Skeletal muscle tissue (tissue), 4 donors: Measurements from ENCODE around the gene HSPA12A. TPM values are rescaled to one million over a fixed set of nuclear protein-coding genes. Genes with fewer than 3 reads are reported as not detected.

Experiments used
- H3K27ac ChIP-seq: one replicate; pipeline ENCODE4 v1.7.0; 2013; ENCODE audit warnings: mild to moderate bottlenecking, low read depth, low read length, inconsistent platforms
- H3K27me3 ChIP-seq, 3 donors: one replicate each; pipeline ENCODE4 v1.7.0; 2013; ENCODE audit warnings: low read length in 3 of 3; ENCODE audit not compliant: control insufficient read depth in 3 of 3, insufficient read depth in 3 of 3
- H3K36me3 ChIP-seq, 3 donors: one replicate each; pipeline ENCODE4 v1.7.0; 2013; ENCODE audit warnings: low read length in 3 of 3; ENCODE audit not compliant: control insufficient read depth in 3 of 3, insufficient read depth in 3 of 3
- H3K4me1 ChIP-seq, 3 donors: one replicate each; pipeline ENCODE4 v1.7.0; 2013; ENCODE audit warnings: low read length in 3 of 3, mild to moderate bottlenecking in 3 of 3; ENCODE audit not compliant: control insufficient read depth in 3 of 3, insufficient read depth in 3 of 3
- H3K4me3 ChIP-seq, 3 donors: one replicate each; pipeline ENCODE4 v1.7.0; 2013; ENCODE audit warnings: low read length in 3 of 3
- H3K9ac ChIP-seq, 3 donors: one replicate each; pipeline ENCODE4 v1.7.0; 2013; ENCODE audit warnings: low read length in 3 of 3, mild to moderate bottlenecking in 3 of 3, moderate library complexity in 2 of 3, low read depth in 1 of 3
- H3K9me3 ChIP-seq, 3 donors: one replicate each; pipeline ENCODE4 v1.7.0; 2013; ENCODE audit warnings: low read length in 3 of 3; ENCODE audit not compliant: control insufficient read depth in 3 of 3
- total RNA-seq: library from RNA; depleted of rRNA; stranded (reverse); fragments of >200 nt; gene quantifications from one replicate; pipeline ENCODE4 v1.2.3, GENCODE V29; 2014
- donor health status: Osteomylitis.

Gene HSPA12A, protein sequence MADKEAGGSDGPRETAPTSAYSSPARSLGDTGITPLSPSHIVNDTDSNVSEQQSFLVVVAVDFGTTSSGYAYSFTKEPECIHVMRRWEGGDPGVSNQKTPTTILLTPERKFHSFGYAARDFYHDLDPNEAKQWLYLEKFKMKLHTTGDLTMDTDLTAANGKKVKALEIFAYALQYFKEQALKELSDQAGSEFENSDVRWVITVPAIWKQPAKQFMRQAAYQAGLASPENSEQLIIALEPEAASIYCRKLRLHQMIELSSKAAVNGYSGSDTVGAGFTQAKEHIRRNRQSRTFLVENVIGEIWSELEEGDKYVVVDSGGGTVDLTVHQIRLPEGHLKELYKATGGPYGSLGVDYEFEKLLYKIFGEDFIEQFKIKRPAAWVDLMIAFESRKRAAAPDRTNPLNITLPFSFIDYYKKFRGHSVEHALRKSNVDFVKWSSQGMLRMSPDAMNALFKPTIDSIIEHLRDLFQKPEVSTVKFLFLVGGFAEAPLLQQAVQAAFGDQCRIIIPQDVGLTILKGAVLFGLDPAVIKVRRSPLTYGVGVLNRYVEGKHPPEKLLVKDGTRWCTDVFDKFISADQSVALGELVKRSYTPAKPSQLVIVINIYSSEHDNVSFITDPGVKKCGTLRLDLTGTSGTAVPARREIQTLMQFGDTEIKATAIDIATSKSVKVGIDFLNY
- total RNA-seq, result 8.4 TPM

- H3K36me3 ChIP-seq, result no peaks in the 10 kb centered on the region
- no peaks in the 10 kb centered on the region for H3K9me3 ChIP-seq
- peak within 1 kb of the TSS; percentile 68 to 87 (median 83) for H3K9ac ChIP-seq
- H3K27me3 ChIP-seq, result peaks cover 0 to 8% (median 5%) of the 10 kb centered on the region in 3 donors
- peaks cover 7 to 17% (median 8%) of the 10 kb centered on the region in 3 donors for H3K4me1 ChIP-seq
- H3K27ac ChIP-seq, result peak within 1 kb of the TSS; percentile 86
- peak within 1 kb of the TSS; percentile 65 to 77 (median 75) for H3K4me3 ChIP-seq
These were observed at the start of gene HSPA12A for GRCh38 chr10:116742367-116743265. HSPA12A (minus strand) TSS chr10:116742566; CDS start chr10:116742469, 97 bp downstream.

DNA sequence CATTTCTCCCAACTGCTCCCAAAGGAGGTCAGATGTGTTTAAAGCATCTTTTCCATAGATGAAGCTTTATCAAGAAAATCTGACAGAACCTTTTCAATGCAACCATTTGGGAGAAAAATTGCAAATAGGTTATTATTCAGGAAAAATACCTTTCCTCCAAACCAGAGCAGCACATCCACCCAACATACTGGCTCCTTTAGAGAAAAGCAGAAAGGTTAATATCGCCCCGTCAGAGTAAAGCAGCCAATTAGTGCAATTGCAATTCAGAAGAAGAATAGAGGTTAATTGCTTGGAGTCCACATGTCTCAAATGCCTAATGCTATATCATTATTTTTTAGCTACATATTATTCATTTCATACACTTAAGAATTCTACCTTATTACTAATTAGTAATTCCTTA lies 48.9 kb upstream of the HSPA12A start:
- Histone ChIP-seq H3K36me3 (no peaks in the 10 kb centered on the region), H3K9ac (no peak overlapping the region), H3K9me3 (no peaks in the 10 kb centered on the region), H3K4me1 (peaks cover 4 to 6% (median 4%) of the 10 kb centered on the region in 3 donors), H3K4me3 (no peak overlapping the region), H3K27ac (no peak overlapping the region), H3K27me3 (peaks cover 1 to 3% (median 3%) of the 10 kb centered on the region in 3 donors)

- Histone ChIP-seq H3K36me3 (no peaks in the 10 kb centered on the region), H3K27me3 (peaks cover 0 to 3% (median 3%) of the 10 kb centered on the region in 3 donors), H3K4me1 (peaks cover 4 to 6% (median 4%) of the 10 kb centered on the region in 3 donors), H3K4me3 (peak overlapping the region; percentile 42 to 63 (median 58)), H3K9me3 (no peaks in the 10 kb centered on the region), H3K27ac (no peak overlapping the region), H3K9ac (peak overlapping the region in 1 of 3 donors; percentile 50)
These were observed 45.7 kb upstream of the HSPA12A start for GRCh38 chr10:116787893-116788665.

DNA sequence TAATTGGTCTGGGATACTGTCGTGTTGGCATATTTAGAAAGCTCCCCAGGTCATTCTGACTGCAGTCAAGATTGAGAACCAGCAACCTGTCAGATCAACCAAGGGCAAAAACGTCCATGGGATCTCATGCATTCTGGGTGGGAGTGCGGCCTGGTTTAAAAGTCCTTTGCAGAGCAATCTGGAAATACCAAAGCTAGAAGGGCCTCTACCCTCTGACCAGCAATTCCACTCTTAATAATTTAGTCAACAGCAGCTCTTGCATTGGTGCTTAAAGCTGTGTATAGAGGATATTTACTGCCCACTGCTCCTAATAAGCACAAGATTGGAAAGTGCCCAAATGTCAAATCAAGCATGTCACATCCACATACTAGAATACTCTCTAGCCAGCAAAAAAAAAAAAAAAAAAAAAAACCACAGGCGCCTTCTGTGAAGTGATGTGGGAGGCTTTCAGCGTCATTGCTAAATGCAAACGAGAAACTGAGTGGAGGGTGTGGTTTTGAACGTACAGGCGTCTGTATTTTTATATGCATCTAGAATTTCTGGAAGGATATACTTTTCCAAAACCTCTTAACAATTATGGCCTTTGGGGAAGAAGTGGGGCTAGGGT lies 44.8 kb upstream of the HSPA12A start:
- Histone ChIP-seq H3K9me3 (no peaks in the 10 kb centered on the region), H3K27ac (no peak overlapping the region), H3K4me3 (no peak overlapping the region), H3K36me3 (no peaks in the 10 kb centered on the region), H3K27me3 (peaks cover 0 to 3% (median 3%) of the 10 kb centered on the region in 3 donors), H3K9ac (no peak overlapping the region), H3K4me1 (peaks cover 4 to 6% (median 4%) of the 10 kb centered on the region in 3 donors)

DNA sequence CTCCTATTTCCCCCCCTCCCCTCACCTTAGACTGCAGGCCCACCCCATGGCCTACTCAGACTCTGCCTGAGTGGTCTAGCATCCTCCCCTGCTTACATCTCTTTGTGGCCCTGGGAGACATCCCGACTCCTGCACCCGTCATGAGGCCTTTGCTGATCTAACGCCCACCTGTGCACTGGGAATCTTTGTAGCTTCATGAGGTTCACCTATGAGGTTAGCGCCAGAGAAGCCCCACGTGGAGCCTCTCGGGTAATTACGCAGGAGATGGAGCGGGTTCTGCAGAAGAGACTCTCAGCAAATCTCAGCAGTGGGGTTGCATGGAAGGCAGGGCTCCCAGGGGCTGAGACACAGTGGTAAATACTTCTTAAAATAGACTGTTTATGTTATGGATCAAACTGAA lies 43.5 kb upstream of the HSPA12A start:
- Histone ChIP-seq H3K4me3 (no peak overlapping the region), H3K9ac (no peak overlapping the region), H3K27me3 (peaks cover 0 to 3% (median 0%) of the 10 kb centered on the region in 3 donors), H3K36me3 (no peaks in the 10 kb centered on the region), H3K27ac (no peak overlapping the region), H3K4me1 (peaks cover 4 to 6% (median 4%) of the 10 kb centered on the region in 3 donors), H3K9me3 (no peaks in the 10 kb centered on the region)

GRCh38 chr10:116785282-116785681 lies 42.9 kb upstream of the HSPA12A start:
- Histone ChIP-seq H3K9me3 (no peaks in the 10 kb centered on the region), H3K27ac (no peak overlapping the region), H3K36me3 (no peaks in the 10 kb centered on the region), H3K4me3 (no peak overlapping the region), H3K4me1 (peaks cover 4 to 6% (median 4%) of the 10 kb centered on the region in 3 donors), H3K9ac (no peak overlapping the region), H3K27me3 (peaks cover 0 to 3% (median 0%) of the 10 kb centered on the region in 3 donors)

GRCh38 chr10:116784651-116785050 lies 42.3 kb upstream of the HSPA12A start:
- Histone ChIP-seq H3K9ac (no peak overlapping the region), H3K36me3 (no peaks in the 10 kb centered on the region), H3K9me3 (no peaks in the 10 kb centered on the region), H3K27ac (no peak overlapping the region), H3K4me3 (no peak overlapping the region), H3K4me1 (peaks cover 4 to 6% (median 4%) of the 10 kb centered on the region in 3 donors), H3K27me3 (peaks cover 0 to 3% (median 0%) of the 10 kb centered on the region in 3 donors)

DNA sequence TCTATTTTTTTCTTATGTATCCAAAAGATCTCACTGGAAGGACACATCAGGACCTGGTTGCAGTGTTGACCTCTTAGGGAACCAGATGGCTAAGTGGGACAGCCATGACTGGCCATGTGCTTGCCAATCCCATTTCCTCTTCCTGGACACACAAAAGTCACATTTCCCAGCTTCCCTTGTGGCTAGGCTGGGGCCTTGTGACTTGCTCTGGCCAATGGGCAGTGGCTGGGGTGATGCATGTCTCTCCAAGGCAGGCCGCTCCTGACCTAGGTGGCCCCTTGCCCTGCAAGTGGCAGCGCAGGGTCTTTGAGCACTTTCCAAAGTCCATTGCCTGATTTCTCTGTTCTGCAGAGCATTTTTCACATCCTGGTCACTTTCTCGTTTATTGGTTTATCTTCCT lies 41.7 kb upstream of the HSPA12A start:
- H3K9ac ChIP-seq, result no peak overlapping the region
- H3K4me3 ChIP-seq, result no peak overlapping the region
- peaks cover 4 to 6% (median 4%) of the 10 kb centered on the region in 3 donors for H3K4me1 ChIP-seq

More for the DNA sequence above, 41.7 kb upstream of the HSPA12A start:
- H3K27ac ChIP-seq, result no peak overlapping the region
- H3K9me3 ChIP-seq, result no peaks in the 10 kb centered on the region
- no peaks in the 10 kb centered on the region for H3K36me3 ChIP-seq
- H3K27me3 ChIP-seq, result peaks cover 0 to 3% (median 0%) of the 10 kb centered on the region in 3 donors
